GM19438 (cell line): Measurements from ENCODE around the gene SCYGR5.
"Not testable (repeated sequence)": the region's sequence is repeated elsewhere in the genome, so short reads cannot be mapped to it uniquely, and the experiment has no call there.

ENCODE experiments used
- ATAC-seq: cut with Tn5 transposase; IDR thresholded peaks from one replicate; pipeline ENCODE4 v1.9.1; 2021; ENCODE audit warnings: low read depth; ENCODE audit not compliant: unreplicated experiment

SCYGR5 gene

GRCh38 chr2:227671170-227671905, 4.7 kb downstream of the SCYGR5 start:
- no peak for ATAC-seq

- ATAC-seq: not testable (repeated sequence)
Observed at GRCh38 chr2:227673620-227674019, 7.0 kb downstream of the SCYGR5 start.

- no peak for ATAC-seq
Observed at GRCh38 chr2:227674485-227674884, 7.9 kb downstream of the SCYGR5 start.

- ATAC-seq: no peak
Observed at GRCh38 chr2:227677928-227678327, 11.3 kb downstream of the SCYGR5 start.

GRCh38 chr2:227684258-227684657, 17.7 kb downstream of the SCYGR5 start:
- ATAC-seq: no peak

GRCh38 chr2:227687189-227687588, 20.6 kb downstream of the SCYGR5 start:
- no peak for ATAC-seq

- ATAC-seq: no peak
Observed at GRCh38 chr2:227696990-227697679, 30.5 kb downstream of the SCYGR5 start.

- ATAC-seq: no peak
Observed at GRCh38 chr2:227701556-227701955, 35.0 kb downstream of the SCYGR5 start.

GRCh38 chr2:227703280-227703732, 36.7 kb downstream of the SCYGR5 start:
- ATAC-seq: no peak

GRCh38 chr2:227703961-227704360, 37.4 kb downstream of the SCYGR5 start:
- no peak for ATAC-seq

- no peak for ATAC-seq
Observed at GRCh38 chr2:227706859-227707258, 40.3 kb downstream of the SCYGR5 start.

GRCh38 chr2:227707390-227707789, 40.8 kb downstream of the SCYGR5 start:
- ATAC-seq: no peak

- ATAC-seq: no peak
Observed at GRCh38 chr2:227710986-227711385, 44.4 kb downstream of the SCYGR5 start.

GRCh38 chr2:227713291-227713690, 46.7 kb downstream of the SCYGR5 start:
- no peak for ATAC-seq

GRCh38 chr2:227716501-227716900, 49.9 kb downstream of the SCYGR5 start:
- ATAC-seq: no peak
